GM18907 (cell line): ENCODE results near the gene GREB1.
"Not testable (repeated sequence)": the region's sequence is repeated elsewhere in the genome, so short reads cannot be mapped to it uniquely, and the experiment has no call there.

ENCODE experiments used
- ATAC-seq: cut with Tn5 transposase; IDR thresholded peaks from one replicate; pipeline ENCODE4 v1.9.1; 2021; ENCODE audit warnings: mild to moderate bottlenecking, moderate library complexity; ENCODE audit not compliant: unreplicated experiment

GREB1 gene

GRCh38 chr2:11658208-11659114, 124.6 kb downstream of the GREB1 start:
- ATAC-seq = no peak

GRCh38 chr2:11659115-11659475, 125.2 kb downstream of the GREB1 start:
- ATAC-seq = no peak

GRCh38 chr2:11659851-11660250, 126.0 kb downstream of the GREB1 start:
- no peak for ATAC-seq

DNA sequence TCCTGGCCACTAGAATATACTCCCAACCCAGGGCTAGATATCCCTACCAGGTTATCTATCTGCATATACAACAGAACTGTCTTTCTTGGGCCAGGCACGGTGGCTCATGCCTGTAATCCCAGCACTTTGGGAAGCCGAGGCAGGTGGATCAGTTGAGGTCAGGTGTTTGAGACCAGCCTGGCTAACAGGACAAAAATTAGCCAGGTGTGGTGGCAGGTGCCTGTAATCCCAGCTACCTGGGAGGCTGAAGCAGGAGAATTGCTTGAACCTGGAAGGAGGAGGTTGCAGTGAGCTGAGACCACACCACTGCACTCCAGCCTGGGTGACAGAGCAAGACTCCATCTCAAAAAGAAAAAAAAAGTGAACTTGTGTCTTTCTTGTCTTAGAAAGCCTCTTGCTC, 126.6 kb downstream of the GREB1 start:
- not testable (repeated sequence) for ATAC-seq

GRCh38 chr2:11661891-11662435, 128.1 kb downstream of the GREB1 start:
- no peak for ATAC-seq

GRCh38 chr2:11662882-11663281, 129.0 kb downstream of the GREB1 start:
- ATAC-seq = no peak

- ATAC-seq = no peak
Measured at GRCh38 chr2:11663427-11663826, 129.6 kb downstream of the GREB1 start.

DNA sequence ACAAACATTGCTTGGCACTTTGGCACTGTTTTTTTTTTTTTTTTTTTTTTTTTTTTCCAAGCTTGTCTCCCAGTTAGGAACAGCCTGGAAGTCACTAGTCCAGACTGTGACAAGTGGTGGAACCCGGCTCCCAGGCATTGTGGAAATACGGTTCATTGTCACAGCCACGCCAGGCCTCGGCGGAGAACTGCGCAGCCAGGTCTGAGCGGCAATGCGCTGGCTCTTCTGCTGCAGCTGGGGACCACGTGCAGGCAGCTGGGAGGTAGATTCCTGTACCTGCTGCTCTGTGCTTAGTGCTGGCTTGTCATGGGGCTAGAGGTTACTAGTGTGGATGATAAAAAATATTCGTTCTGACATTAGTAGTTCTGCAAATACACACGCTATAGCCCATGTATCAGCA, 131.2 kb downstream of the GREB1 start:
- no peak for ATAC-seq

DNA sequence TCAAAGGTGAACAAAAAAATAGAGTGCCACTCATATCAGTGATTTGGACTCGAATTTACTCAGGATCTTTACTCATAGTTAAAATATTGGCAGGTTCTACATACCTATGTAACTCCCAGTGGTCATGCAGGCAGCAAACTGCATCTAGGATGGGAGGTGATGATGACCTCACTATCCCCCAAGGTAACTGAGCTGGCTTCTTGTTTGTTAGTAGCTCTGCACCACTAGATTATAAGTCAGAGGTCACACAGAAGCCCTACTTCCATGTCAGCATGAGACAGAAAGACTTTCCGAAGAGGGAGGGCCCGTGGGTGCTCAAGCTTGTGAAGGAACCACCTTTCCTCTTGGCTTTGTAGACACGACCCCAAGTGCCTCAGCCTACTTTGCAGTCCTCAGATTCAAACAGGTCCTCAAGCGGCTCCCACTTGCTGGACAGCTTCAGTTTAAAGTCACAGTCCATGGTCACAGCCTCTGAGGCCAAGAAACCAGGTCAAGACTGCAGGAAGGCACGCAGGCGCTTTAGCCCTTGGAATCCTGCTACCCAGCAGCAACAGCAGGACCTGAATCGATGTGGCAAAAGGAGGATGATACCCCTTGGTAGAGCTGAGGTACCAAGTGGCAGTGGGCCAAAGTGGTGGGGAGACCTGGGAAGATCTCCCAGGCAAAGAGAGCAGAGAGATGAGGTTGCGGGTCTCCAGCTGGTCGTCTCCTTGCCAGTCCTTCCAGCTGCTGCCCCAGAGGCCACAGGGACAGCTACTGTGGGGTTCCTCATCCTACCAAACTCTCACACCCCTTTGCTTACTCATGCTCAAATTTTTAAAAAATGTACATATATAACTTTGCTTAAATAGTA, 131.9 kb downstream of the GREB1 start:
- ATAC-seq = no peak

GRCh38 chr2:11667194-11667593, 133.3 kb downstream of the GREB1 start:
- ATAC-seq = no peak

- no peak for ATAC-seq
Measured at GRCh38 chr2:11667866-11668637, 134.2 kb downstream of the GREB1 start.

DNA sequence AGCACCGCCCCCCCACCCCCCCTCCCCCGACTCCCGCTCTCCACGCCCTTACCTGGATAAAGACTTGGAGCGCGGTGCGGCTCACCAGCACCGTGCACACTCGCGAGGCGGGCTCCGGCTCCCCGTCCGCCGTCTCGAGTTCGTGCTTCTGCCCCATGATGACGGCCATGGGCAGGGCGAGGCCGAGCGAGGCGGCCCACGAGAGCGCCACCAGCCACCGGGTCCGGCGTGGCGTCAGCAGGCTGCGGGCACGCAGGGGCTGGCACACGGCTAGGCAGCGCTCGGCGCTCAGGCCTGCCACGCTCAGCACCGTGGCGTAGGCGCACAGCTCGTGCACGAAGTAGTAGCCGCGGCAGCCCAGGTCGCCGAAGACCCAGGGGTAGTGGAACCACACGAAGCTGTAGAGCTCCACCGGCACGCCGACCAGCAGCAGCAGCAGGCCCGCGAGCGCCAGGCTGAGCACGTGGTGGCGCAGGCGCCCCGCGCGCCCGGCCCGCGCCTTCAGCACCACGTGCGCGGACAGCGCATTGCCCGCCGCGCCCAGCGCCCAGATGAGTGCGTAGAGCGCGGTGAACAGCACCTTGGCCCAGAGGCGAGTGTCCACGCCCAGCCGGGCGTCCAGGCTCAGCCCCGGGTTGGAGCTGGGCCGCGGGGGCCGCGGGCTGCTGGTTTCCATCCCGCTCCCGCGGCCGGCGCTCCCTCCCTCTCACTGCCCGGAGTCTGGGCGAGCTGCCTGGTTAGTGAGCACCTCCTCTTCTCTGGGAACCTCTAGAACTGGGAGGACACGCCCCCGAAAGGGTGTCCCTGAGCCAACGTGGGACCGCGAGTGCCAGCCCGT, 135.8 kb downstream of the GREB1 start, which contains the start of gene NTSR2:
Gene NTSR2 (minus strand): TSS at position 742 of the 838 bp plus-strand sequence. CDS start 66 bp downstream, at position 676.
- no peak for ATAC-seq

GRCh38 chr2:11672407-11672806, 138.6 kb downstream of the GREB1 start:
- no peak for ATAC-seq

DNA sequence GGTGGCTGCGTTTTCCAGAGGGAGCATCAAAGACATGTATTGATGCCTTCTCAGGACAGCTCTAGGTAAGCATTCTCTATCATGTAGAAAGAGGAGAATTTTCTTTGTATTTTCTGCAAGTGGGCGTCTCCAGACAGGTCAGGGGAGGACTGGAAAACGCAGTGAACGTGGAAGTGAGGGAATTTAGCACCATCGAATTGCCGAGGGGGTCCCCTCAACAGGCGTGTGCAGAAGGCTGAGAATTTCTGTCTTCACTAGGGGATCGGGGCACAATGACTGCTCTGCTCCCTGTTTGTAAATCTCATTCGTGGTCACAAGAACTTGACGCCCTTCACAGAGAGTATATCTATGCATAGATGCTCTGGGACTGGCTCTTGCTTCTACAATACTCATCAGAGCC, 141.1 kb downstream of the GREB1 start:
- no peak for ATAC-seq

DNA sequence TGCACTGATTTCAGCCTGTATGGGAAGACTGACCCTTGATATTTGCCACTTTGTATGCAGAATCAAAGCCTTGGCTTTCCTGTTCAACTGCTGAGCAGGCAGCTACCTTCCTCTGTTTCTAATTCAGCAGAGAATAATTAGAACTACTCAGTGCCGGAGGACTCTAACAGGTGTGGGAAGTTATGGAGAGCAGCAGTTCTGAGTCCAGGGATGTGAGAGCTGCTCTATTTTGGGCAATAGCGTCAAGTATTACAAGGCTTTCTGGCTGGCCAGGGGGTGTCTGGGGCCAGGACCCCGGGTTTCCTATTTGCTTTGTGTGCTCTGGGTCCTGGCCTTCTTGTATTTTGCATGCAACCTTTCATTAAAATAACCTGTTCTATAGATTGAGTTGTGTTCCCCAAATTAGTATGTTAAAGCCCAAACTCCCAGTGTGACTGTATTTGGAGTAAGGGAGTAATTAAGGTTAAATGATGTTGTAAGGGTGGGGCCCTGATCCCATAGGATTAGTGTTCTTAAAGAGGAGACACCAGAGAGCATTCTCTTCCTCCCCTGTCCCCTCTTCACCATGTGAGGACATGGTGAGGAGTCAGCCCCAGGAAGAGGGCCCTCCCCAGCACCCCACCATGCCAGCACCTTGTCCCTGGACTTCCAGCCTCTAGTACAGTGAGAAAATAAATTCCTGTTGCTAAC, 141.7 kb downstream of the GREB1 start:
- ATAC-seq = no peak

DNA sequence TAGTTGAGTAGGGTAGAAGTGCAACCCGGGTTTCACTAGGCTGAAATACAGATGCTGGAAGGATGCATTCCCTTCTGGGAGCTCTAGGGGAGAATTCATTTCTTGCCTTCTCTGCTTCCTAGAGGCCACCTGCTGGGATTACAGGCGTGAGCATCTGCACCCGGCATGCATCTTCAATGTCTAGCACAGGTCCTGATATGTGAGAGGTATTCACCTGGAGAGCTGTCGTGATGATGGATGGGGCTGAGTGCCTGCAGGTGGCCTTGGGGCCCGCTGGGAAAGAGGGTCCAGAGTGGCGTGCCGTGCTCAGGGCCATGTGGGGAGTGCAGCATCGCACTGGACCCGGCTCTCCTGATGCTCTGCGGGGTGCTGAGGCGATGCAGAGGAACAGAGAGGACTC, 142.8 kb downstream of the GREB1 start:
- ATAC-seq = no peak

DNA sequence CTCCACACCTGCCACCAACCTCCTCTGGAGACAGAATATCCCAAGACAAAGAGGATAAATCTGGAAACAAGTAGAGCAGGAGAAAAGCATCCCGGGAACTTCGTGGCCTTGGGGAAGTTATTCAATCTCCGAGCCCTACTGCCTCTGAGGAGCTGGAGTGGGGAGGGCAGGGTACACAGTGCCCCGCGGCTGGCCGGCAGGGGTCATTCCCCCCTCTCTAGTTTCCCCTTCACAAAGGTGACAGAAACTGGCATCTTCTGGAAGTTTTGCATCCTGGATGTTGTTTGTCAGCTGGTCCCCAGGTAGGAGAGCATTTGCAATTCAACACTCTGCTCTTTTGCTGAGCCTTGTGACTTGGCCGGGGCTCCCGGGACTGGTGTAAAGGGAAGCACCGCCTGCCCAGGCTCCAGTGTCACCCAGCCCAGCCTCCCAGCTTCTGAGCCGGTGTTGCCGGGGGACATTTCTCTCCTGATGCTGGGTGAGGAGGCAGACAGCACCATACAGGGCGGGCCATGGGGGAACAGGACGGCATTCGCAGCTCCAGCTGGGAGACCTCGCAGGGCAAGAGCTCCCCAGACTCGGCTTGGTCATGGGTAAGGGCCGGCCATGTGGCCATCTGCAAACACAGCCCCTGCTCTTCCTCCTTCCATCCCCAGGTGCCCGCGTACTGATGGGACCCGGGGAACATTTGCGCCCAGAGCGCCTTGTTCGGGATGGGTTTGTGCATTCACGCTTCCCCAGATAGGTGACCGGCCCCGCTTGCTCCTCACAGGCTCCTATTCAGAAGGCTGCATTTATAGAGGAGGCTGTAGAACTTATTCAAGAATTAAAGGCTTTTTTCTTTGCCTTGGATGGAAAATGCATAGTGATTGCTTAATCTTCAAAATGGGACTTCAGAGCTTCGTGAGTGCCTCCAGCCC, 143.6 kb downstream of the GREB1 start:
- ATAC-seq = no peak

GRCh38 chr2:11678306-11678960, 144.6 kb downstream of the GREB1 start:
- ATAC-seq = no peak
